Ureter (tissue), 1 donor: Measurements from ENCODE around the gene EIF6. TPM values are rescaled to one million over a fixed set of nuclear protein-coding genes. Genes with fewer than 3 reads are reported as not detected.
A peak's percentile ranks its signal among the peaks of the same experiment; 100 is the strongest.

Source experiments
- DNase-seq: peaks from one replicate; pipeline ENCODE4 v3.0.0-alpha.2; 2020; ENCODE audit warnings: low spot score
- total RNA-seq: library from RNA; stranded (reverse); gene quantifications from one replicate; pipeline ENCODE4 v1.2.4, GENCODE V29; 2023
- donor health status: DM: yes; HTN: yes; CAD: no.

EIF6 gene
- total RNA-seq, 1 donor from 2014 or later = 191 TPM

- no peak for DNase-seq
Measured at GRCh38 chr20:35314816-35315631, 30.5 kb upstream of the EIF6 start.

DNA sequence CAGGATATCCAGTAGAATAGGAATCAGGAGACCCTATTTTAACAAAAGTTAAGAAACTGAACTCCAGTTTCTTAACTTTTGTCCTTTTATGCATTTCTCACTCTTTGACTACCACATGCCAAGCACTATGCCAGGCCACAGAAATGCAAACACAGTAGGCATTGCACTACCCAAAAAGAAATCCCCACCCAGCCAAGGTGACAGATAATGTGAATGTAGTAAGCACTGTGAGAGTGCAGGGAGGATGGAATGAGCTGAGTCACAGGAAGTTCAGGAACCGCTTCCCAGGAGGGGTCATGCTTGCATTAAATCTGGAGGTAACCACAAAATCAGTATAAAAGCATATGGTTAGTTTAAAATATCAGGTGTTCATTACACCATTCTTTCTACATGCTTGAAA, 27.7 kb upstream of the EIF6 start:
- DNase-seq = no peak

- DNase-seq = no peak
Measured at GRCh38 chr20:35311822-35312221, 27.2 kb upstream of the EIF6 start.

DNA sequence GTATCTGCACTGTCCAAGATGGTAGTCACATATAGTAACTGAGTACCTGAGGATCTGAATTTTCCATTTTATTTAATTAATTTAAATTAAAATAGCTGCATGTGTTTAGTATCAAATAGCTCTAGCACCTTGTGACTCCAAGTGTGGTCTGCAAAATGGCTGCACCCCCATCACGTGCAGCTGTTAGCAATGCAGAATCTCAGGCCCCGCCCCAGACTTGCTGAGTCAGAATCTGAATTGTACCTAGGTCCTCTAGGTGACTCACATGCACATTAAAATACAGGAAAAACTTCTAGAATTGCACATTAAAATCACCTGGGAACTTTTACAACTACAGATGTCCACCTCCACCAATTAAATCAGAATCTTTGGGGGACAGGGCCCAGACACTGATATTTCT, 26.8 kb upstream of the EIF6 start:
- no peak for DNase-seq

GRCh38 chr20:35307666-35308653, 23.4 kb upstream of the EIF6 start:
- peak; percentile 87 for DNase-seq

GRCh38 chr20:35306931-35307517, 22.5 kb upstream of the EIF6 start:
- no peak for DNase-seq

DNA sequence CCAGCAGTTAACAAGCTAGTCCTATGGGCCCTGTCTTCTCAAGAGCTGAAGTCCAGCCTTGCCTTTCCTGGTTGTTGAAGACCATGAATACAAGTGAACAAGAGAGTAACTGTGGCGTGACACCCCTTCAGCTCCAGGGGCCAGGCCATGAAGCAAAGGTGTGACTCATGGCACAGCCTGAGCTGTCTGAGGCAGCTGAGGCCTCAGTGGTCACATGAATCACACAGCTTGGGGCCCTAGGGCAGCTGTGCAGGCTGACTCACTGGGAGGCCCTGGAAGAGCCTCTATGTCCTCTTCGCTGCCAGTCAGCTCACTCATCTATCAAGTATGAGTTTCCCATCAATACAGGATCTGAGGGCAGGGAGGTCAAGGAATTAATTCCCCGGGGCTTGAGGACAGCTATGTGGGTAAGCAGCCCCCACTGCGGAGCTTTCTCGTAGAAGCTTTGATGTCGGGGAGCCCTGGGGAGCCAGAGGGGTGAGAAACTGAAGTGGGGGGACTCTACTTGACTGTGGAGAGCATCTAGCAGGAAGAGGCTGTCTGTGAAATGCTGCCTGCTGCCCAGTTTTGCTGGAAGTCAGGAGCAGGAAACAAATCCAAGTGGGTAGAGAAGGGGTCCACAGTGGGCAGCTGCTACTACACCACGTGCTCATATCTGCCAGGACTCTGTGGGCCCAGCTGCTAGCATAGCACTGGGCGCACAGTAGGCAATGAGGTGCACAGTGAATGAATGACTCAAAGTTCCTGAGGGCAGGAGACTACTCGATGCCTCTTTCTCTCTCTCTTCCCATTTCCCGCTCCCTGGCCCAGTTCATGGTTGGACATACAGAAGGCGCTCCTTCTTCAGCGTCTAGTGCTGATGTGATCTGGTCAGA, 21.3 kb upstream of the EIF6 start:
- no peak for DNase-seq

GRCh38 chr20:35304956-35305355, 20.4 kb upstream of the EIF6 start:
- no peak for DNase-seq

GRCh38 chr20:35303735-35304491, 19.3 kb upstream of the EIF6 start:
- DNase-seq = peak; percentile 91

- no peak for DNase-seq
Measured at GRCh38 chr20:35303382-35303734, 18.8 kb upstream of the EIF6 start.

DNA sequence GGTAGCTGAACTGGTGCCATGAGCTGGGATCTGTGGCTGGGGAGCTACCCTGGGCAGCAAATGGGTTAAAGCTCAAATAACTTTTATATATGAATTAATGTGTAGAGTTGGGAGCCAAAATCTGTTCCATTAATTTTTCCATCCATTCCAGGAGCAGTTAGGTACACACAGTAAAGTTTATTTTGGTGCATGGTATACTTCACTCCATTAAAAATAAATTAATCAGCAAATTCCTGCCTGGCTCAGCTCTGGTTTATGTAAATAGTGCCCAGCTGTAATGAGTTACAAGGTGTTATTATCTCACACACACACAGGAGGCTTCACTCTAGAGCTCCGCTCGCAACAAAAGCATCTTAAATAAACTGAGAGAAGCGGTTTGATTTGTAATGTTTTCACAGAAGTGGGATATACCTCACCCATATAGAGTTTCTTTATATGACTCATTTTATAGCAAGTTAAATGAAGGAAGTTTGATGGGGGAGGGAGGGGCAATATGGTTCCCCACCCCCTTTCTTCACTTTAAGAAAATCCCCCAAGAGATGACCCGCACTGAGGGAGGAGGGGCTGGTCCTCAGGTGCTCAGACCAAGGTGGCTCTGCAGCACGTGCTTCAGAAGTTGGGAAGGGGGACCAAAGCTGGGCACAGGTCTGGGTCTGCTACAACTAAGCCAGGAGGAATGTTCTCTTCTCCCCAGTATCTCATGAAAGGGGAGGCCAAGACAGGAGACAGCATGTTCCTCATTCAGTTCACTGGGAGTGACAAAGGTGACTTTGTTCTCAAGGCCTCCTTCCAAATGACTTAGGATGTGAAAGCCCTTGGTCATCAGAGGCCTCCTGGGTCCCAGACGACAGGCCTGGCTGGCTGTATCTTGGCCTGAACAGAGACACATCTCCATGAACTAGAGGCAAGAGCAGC, 18.1 kb upstream of the EIF6 start:
- DNase-seq = no peak

DNA sequence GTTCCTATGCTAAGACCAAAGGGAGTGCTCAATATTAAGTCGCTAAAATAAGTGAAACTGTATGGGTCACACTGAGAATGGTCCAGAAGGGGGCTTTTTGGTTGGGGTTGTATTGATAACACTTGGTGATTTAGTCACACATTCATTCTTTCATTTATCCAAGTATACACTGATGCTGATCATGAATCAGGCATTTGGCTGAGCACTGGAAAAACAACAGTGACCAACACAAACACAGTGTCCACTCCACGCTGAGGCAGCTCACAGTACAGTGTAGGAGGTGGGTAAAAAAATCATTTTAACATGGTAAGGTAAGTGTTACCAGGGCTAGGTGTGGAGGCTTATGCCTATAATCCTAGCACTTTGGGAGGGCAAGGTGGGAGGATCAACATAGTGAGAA, 16.9 kb upstream of the EIF6 start:
- DNase-seq = no peak

GRCh38 chr20:35300469-35301262, 16.1 kb upstream of the EIF6 start:
- DNase-seq = no peak

DNA sequence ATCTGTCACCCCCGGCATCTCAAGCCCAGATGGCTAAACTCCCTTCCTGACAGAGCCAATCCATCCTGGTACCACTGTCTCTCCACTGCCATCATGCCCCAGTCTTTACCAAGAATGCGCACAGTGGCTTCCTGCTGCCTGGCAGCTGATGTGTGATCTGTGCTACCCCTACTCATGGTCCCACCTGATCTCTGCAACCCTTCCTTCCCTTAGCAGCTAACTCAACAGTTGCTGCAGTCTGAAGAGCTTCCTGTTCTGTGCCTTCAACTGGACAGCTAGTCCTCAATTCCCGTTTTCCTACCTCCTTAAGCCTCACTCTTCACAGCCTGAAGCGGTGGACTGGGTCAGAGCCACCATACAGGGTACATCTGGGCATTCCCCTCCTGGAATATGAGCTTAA, 15.2 kb upstream of the EIF6 start:
- DNase-seq = no peak

- DNase-seq = no peak
Measured at GRCh38 chr20:35298264-35298663, 13.7 kb upstream of the EIF6 start.

DNA sequence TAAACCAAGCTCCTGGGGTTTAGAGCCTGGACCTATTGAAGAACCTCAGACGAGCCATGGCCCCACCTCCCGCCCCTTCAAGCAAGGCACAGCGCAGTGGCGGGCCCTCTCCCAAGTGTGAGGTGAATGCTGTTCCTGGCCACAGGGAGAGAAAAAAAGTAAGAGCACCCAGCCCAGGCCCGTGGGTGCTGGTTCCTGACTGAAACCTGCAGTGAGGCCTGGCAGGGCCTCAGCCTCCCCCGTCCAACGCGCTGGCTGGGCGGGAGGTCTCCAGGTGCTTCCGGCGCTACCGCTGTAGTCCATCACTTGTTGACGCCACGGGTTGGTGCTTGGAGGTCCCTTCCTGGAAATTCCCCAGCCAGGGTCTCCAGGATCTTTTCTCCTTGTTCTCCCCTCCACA, 13.2 kb upstream of the EIF6 start:
- no peak for DNase-seq

DNA sequence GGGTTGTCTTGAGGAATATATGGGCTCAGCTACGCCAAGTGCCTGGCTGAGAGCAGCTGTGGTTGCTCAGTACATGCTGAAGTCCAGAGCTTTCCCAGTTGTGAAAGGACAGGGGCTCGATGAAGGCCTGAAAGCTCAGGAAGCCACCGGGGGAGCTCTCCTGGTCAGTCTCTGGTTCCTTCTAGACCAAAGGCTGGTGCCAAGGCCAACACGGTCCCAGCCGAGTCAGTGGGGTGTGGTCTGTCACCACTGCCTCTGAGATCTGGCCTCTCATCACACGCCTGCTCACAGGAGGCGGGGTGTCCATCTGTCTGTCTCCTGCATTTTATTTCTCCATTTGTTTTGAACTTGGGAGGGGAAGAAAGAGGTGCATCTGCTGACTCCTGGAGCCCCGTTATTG, 12.6 kb upstream of the EIF6 start:
- no peak for DNase-seq

DNA sequence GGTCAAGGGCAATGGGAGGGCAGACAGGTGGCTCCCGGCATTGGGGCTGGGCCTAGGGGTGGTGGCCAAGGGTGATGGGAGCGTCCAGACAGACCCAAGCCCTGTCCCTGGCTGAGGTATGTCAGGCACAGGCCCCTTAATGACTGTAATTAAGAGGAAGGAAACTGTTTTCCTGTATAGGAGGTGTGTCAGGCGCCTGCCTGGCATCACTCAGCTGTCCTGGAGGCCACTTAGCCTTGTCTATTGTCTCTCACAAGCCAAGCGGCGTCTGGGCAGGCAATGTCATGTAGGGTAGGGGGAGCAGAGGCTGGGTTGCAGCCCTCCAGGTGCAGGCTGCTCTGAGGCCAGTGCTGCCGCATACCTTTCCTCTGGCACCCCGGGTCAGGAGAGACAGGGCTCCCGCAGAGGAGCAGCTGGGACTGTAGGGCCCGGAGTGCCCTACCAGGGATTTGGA, 11.6 kb upstream of the EIF6 start:
- no peak for DNase-seq

GRCh38 chr20:35295674-35296073, 11.1 kb upstream of the EIF6 start:
- no peak for DNase-seq
